Activated CD8-positive, alpha-beta T cell treated with anti-CD3 and anti-CD28 coated beads for 36 hours (primary cell): ENCODE measurements around the gene IGF2R. TPM values are rescaled to one million over a fixed set of nuclear protein-coding genes. Genes with fewer than 3 reads are reported as not detected.

Experiments used
- ATAC-seq: fragments of 200-7000 bp; cut with Tn5 transposase; one replicate; pipeline ENCODE4 v1.10.0; 2021; ENCODE audit warnings: mild to moderate bottlenecking, moderate library complexity
- CTCF ChIA-PET: fragments of 350-600 bp; sonication (Branson Sonifier 250); formaldehyde crosslinking; loops from one replicate; lab custom pipeline; 2021; ENCODE audit warnings: antibody characterized with exemption; lab: Charles Lee
- POLR2A ChIA-PET: fragments of 350-600 bp; sonication (Branson Sonifier 250); formaldehyde crosslinking; loops from one replicate; lab custom pipeline; 2021; ENCODE audit warnings: antibody characterized with exemption; lab: Charles Lee
- DNase-seq: peaks from one replicate; pipeline ENCODE4 v3.0.0-alpha.2; 2020
- H3K27ac Mint-ChIP-seq: one replicate; pipeline ENCODE4 v1.8.0; 2021; ENCODE audit warnings: mild to moderate bottlenecking, mixed read lengths
- H3K27me3 Mint-ChIP-seq: one replicate; pipeline ENCODE4 v1.8.0; 2021; ENCODE audit warnings: mixed read lengths
- H3K36me3 Mint-ChIP-seq: one replicate; pipeline ENCODE4 v1.8.0; 2021; ENCODE audit warnings: low read depth, mixed read lengths
- H3K4me1 Mint-ChIP-seq: one replicate; pipeline ENCODE4 v1.8.0; 2021; ENCODE audit warnings: low read depth, mixed read lengths
- H3K4me3 Mint-ChIP-seq: one replicate; pipeline ENCODE4 v1.8.0; 2021; ENCODE audit warnings: mild to moderate bottlenecking, moderate library complexity, mixed read lengths
- H3K9me3 Mint-ChIP-seq: one replicate; pipeline ENCODE4 v1.8.0; 2021; ENCODE audit warnings: mixed read lengths
- CTCF ChIP-seq: fragments of 200-600 bp; IDR thresholded peaks from one replicate; pipeline ENCODE4 v1.8.0; 2022; ENCODE audit warnings: antibody characterized with exemption, mild to moderate bottlenecking
- intact Hi-C: fragments of 100-400 bp; cut with micrococcal nuclease; formaldehyde crosslinking; loops from one replicate; pipeline ENCODE4 v1.10.0; 2022
- total RNA-seq, 2 experiments: library from RNA; stranded (reverse); gene quantifications; one replicate each; pipeline ENCODE4 v1.2.3, GENCODE V29; 2021

The IGF2R gene
- total RNA-seq, 2 experiments from 2014 or later, result 81.7 to 82.4 TPM

- ChIA-PET POLR2A (interaction anchor here (0.9 to 1.2 kb wide), 2 partner anchors 11 to 28 kb away, joined by 3 read pairs; no protein-coding TSS in a partner anchor), CTCF (interaction anchor here (2.0 kb wide), 1 partner anchor 94 kb away, joined by 6 read pairs; no protein-coding TSS in a partner anchor)
- no peak for TF ChIP-seq CTCF
- Mint-ChIP-seq H3K9me3 (no peaks in the 10 kb centered on the region), H3K4me3 (no peak overlapping the region), H3K4me1 (peaks cover 3% of the 10 kb centered on the region), H3K27me3 (peaks cover 6% of the 10 kb centered on the region), H3K36me3 (no peaks in the 10 kb centered on the region), H3K27ac (no peak overlapping the region)
- intact Hi-C loops, result no loop called here
- DNase-seq (no peak), ATAC-seq (no peak)
Measured at GRCh38 chr6:159957071-159957673, 11.7 kb upstream of the IGF2R start.

- ATAC-seq (no peak), DNase-seq (no peak)
- intact Hi-C loops, result no loop called here
- Mint-ChIP-seq H3K9me3 (no peaks in the 10 kb centered on the region), H3K27ac (no peak overlapping the region), H3K4me3 (no peak overlapping the region), H3K27me3 (no peaks in the 10 kb centered on the region), H3K4me1 (peaks cover 3% of the 10 kb centered on the region), H3K36me3 (no peaks in the 10 kb centered on the region)
- ChIA-PET CTCF (interaction anchor here (0.6 kb wide), 1 partner anchor 9 kb away, joined by 3 read pairs; no protein-coding TSS in a partner anchor), POLR2A (no interaction called here)
- TF ChIP-seq CTCF, result no peak
Measured at GRCh38 chr6:159959165-159959975, 9.5 kb upstream of the IGF2R start.

GRCh38 chr6:159959976-159960384, 8.9 kb upstream of the IGF2R start:
- intact Hi-C loops, result no loop called here
- no peaks in the 10 kb centered on the region for H3K27me3 Mint-ChIP-seq
- H3K4me3 Mint-ChIP-seq, result no peak overlapping the region
- no peaks in the 10 kb centered on the region for H3K9me3 Mint-ChIP-seq
- TF ChIP-seq CTCF, result no peak
- ChIA-PET CTCF (no interaction called here), POLR2A (no interaction called here)
- no peak for ATAC-seq
- DNase-seq, result no peak
- H3K36me3 Mint-ChIP-seq, result no peaks in the 10 kb centered on the region
- no peak overlapping the region for H3K27ac Mint-ChIP-seq
- peaks cover 3% of the 10 kb centered on the region for H3K4me1 Mint-ChIP-seq

DNA sequence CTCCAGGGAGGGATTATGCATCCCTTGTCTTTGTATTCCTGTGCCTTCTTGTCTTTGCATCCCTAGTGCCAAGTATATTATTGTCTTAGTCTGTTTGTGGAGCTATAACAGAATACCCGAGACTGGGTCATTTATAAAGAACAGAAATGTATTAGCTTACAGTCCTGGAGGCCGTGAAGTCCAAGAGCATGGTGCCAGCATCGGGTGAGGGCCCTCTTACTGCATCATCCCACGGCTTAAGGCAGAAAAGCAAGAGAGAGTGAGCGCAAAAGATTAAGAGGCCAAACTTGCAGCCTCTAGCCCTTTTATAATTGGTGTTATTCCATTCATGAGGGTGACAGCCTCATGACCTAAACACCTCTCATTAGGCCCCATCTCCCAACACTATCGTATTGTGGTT, 8.4 kb upstream of the IGF2R start:
- ATAC-seq, result no peak
- no peaks in the 10 kb centered on the region for H3K27me3 Mint-ChIP-seq
- no peak for TF ChIP-seq CTCF
- intact Hi-C loops, result no loop called here
- H3K27ac Mint-ChIP-seq, result no peak overlapping the region
- H3K4me3 Mint-ChIP-seq, result no peak overlapping the region
- ChIA-PET POLR2A (no interaction called here), CTCF (interaction anchor here (0.6 kb wide), 1 partner anchor 1565 kb away, joined by 3 read pairs; no protein-coding TSS in a partner anchor)
- peaks cover 3% of the 10 kb centered on the region for H3K4me1 Mint-ChIP-seq
- H3K36me3 Mint-ChIP-seq, result no peaks in the 10 kb centered on the region
- DNase-seq, result no peak
- no peaks in the 10 kb centered on the region for H3K9me3 Mint-ChIP-seq

DNA sequence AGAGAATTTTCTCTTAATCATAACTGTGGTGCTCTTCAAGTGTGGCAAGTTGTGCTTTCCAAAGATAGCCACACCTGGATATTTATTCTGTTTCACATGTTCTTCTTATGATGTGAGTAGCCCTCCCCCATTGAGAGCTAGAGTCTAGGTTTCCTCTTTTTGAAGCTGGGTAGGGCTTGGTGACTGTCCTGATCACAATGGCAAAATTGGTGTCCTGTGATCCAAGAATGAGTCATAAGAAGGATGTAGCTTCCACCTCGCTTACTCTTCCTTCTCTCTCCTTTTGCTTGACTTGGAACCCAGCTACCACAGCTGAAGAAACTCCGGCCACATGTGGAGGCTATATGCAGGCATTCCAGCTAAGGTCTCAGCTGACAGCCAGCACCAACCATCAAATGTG, 7.4 kb upstream of the IGF2R start:
- no peaks in the 10 kb centered on the region for H3K27me3 Mint-ChIP-seq
- DNase-seq (no peak), ATAC-seq (no peak)
- no peak for TF ChIP-seq CTCF
- no peak overlapping the region for H3K27ac Mint-ChIP-seq
- CTCF ChIA-PET, result interaction anchor here (0.6 kb wide), 1 partner anchor 241 kb away, joined by 3 read pairs; no protein-coding TSS in a partner anchor
- H3K9me3 Mint-ChIP-seq, result no peaks in the 10 kb centered on the region
- no peaks in the 10 kb centered on the region for H3K4me1 Mint-ChIP-seq
- intact Hi-C loops, result no loop called here
- POLR2A ChIA-PET, result no interaction called here
- H3K4me3 Mint-ChIP-seq, result no peak overlapping the region
- H3K36me3 Mint-ChIP-seq, result no peaks in the 10 kb centered on the region
